Measurements from ENCODE around the gene OPRL1. TPM values are rescaled to one million over a fixed set of nuclear protein-coding genes. Genes with fewer than 3 reads are reported as not detected.

The OPRL1 gene
- total and polyA plus RNA-seq, 7 experiments from 2014 or later, result 0.18 to 6.1 (median 1.1) TPM

DNA sequence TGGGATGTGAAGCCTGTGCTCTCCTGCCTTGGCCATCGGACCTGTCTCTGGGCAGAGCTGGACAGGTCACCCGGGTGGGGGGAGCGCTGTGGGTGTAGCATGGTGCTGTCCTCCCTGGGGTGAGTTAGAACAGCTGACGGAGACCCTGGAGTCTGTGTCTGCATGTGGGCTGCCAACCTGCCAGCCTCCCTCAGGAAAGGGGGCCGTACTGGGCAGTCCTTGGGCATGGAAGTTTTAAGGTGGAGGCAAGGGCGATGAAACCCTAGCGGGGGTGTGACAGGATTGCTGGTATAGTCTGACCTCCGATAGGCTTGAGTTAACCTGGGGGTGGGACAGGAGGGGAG lies 32.9 kb upstream of the OPRL1 start:
- ChIA-PET CTCF (interaction anchor here (0.6 to 1.0 kb wide), 2 partner anchors 11 to 411 kb away, joined by 3 to 4 read pairs; no protein-coding TSS in a partner anchor), POLR2A (no interaction called here)
- no peaks in the 10 kb centered on the region for H3K9me3 Mint-ChIP-seq
- DNase-seq (no peak), ATAC-seq (no peak)
- H3K4me3 ChIP-seq (ENCODE audit: low read length), result no peak overlapping the region
- H3K4me3 Mint-ChIP-seq, result peak overlapping the region in 1 of 10 donors; percentile 62
- H3K27ac Mint-ChIP-seq, result peak overlapping the region in 2 of 9 donors; percentile 19 to 93
- H3K4me1 ChIP-seq (ENCODE audit: control insufficient read depth in 2 of 2, insufficient read depth in 2 of 2, low read length in 2 of 2), result peaks cover 0 to 8% of the 10 kb centered on the region in 2 donors
- H3K36me3 ChIP-seq (ENCODE audit: control insufficient read depth in 2 of 3, insufficient read depth in 3 of 3, low read length in 3 of 3), result peaks cover 0 to 3% (median 0%) of the 10 kb centered on the region in 3 experiments
- peaks cover 6 to 20% of the 10 kb centered on the region in 2 donors for H3K27me3 ChIP-seq (ENCODE audit: control insufficient read depth in 2 of 2, insufficient read depth in 2 of 2, low read length in 2 of 2)
- intact Hi-C loops (cut with micrococcal nuclease), result no loop called here
- H3K4me1 Mint-ChIP-seq, result peaks cover 18 to 27% (median 20%) of the 10 kb centered on the region in 7 donors
- no peaks in the 10 kb centered on the region for H3K9me3 ChIP-seq (ENCODE audit: control insufficient read depth in 2 of 3, low read length in 3 of 3)
- H3K36me3 Mint-ChIP-seq, result no peaks in the 10 kb centered on the region
- peaks cover 0 to 42% (median 9%) of the 10 kb centered on the region in 5 donors for H3K27me3 Mint-ChIP-seq
- no peak overlapping the region for H3K27ac ChIP-seq (ENCODE audit: low read depth, low read length)

DNA sequence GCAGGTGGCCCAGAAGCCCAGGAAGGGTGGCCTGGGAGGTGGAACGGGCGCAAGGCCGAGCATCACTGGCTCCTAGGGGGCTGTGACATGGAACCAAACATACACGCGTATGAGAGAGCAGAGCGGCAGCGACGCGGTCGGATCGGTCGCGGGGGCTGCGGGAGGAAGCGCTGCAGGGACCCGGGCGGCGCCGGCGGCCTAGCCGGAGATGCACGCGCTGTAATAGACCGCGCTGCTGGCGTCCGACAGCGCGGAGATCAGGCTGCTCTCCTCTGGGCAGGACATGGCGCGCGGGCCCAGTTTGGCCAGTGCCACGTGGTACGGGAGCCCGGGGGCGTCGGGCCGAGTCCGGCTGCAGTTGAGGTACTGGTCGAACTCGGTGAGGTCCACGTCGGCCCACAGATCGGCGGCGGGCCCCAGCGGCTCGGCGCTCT lies 31.9 kb upstream of the OPRL1 start:
- no peaks in the 10 kb centered on the region for H3K36me3 Mint-ChIP-seq
- H3K36me3 ChIP-seq (ENCODE audit: control insufficient read depth in 2 of 3, insufficient read depth in 3 of 3, low read length in 3 of 3), result no peaks in the 10 kb centered on the region
- H3K4me3 Mint-ChIP-seq, result peak overlapping the region in 5 of 10 donors; percentile 12 to 62 (median 36)
- peaks cover 16 to 27% (median 20%) of the 10 kb centered on the region in 7 donors for H3K4me1 Mint-ChIP-seq
- CTCF ChIA-PET, result no interaction called here
- no peak for ATAC-seq
- POLR2A ChIA-PET, result no interaction called here
- H3K4me3 ChIP-seq (ENCODE audit: low read length), result no peak overlapping the region
- peaks cover 6 to 22% of the 10 kb centered on the region in 2 donors for H3K27me3 ChIP-seq (ENCODE audit: control insufficient read depth in 2 of 2, insufficient read depth in 2 of 2, low read length in 2 of 2)
- no peak overlapping the region for H3K27ac ChIP-seq (ENCODE audit: low read depth, low read length)
- H3K4me1 ChIP-seq (ENCODE audit: control insufficient read depth in 2 of 2, insufficient read depth in 2 of 2, low read length in 2 of 2), result peaks cover 0 to 8% of the 10 kb centered on the region in 2 donors
- no peak overlapping the region for H3K27ac Mint-ChIP-seq
- no peaks in the 10 kb centered on the region for H3K9me3 Mint-ChIP-seq
- intact Hi-C loops (cut with micrococcal nuclease), result no loop called here
- DNase-seq, result no peak
- H3K27me3 Mint-ChIP-seq, result peaks cover 3 to 42% (median 9%) of the 10 kb centered on the region in 5 donors
- no peaks in the 10 kb centered on the region for H3K9me3 ChIP-seq (ENCODE audit: control insufficient read depth in 2 of 3, low read length in 3 of 3)

DNA sequence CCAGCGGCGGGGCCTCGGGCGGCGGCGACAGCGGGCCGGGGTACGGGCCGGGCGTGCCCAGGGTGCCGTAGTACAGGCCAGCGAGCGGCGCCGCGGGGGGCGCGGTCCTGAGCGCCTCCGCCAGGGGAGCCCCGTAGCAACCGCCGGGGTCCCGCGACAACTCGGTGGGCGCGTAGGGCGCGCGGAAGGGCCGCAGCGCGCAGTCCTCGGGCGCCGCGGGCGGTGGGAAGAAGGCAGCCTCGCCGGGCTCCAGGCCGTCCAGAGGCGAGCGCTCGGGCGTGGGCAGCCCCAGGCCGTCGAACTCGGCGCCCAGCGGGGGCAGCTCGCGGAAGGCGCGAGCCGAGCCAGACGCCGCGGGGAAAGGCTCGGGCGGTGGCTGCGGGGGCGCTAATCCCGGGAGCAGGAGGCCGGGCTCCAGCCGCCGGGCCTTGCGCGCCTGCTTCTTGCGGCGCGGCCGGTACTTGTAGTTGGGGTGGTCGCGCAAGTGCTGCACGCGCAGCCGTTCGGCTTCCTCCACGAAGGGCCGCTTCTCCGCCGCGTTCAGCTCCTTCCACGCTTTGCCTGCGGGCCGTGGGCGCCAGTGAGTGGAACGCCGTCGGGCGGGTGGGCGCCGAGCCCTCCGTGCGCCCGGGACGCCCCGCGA lies 31.4 kb upstream of the OPRL1 start:
- H3K9me3 Mint-ChIP-seq, result no peaks in the 10 kb centered on the region
- H3K4me1 Mint-ChIP-seq, result peaks cover 16 to 24% (median 19%) of the 10 kb centered on the region in 7 donors
- H3K27ac Mint-ChIP-seq, result no peak overlapping the region
- Histone ChIP-seq H3K27me3 (ENCODE audit: control insufficient read depth in 2 of 2, insufficient read depth in 2 of 2, low read length in 2 of 2) (peaks cover 6 to 22% of the 10 kb centered on the region in 2 donors), H3K36me3 (ENCODE audit: control insufficient read depth in 2 of 3, insufficient read depth in 3 of 3, low read length in 3 of 3) (no peaks in the 10 kb centered on the region), H3K27ac (ENCODE audit: low read depth, low read length) (no peak overlapping the region), H3K4me3 (ENCODE audit: low read length) (no peak overlapping the region), H3K9me3 (ENCODE audit: control insufficient read depth in 2 of 3, low read length in 3 of 3) (no peaks in the 10 kb centered on the region), H3K4me1 (ENCODE audit: control insufficient read depth in 2 of 2, insufficient read depth in 2 of 2, low read length in 2 of 2) (peaks cover 0 to 8% of the 10 kb centered on the region in 2 donors)
- H3K4me3 Mint-ChIP-seq, result peak overlapping the region in 2 of 10 donors; percentile 46 to 78
- no peak for ATAC-seq
- intact Hi-C loops (cut with micrococcal nuclease), result loop anchor here in 1 of 2 donors (1.0 kb wide), 1 partner anchor 9 kb away; no protein-coding TSS in a partner anchor
- no peaks in the 10 kb centered on the region for H3K36me3 Mint-ChIP-seq
- ChIA-PET POLR2A (no interaction called here), CTCF (no interaction called here)
- no peak for DNase-seq
- peaks cover 6 to 45% (median 14%) of the 10 kb centered on the region in 5 donors for H3K27me3 Mint-ChIP-seq

DNA sequence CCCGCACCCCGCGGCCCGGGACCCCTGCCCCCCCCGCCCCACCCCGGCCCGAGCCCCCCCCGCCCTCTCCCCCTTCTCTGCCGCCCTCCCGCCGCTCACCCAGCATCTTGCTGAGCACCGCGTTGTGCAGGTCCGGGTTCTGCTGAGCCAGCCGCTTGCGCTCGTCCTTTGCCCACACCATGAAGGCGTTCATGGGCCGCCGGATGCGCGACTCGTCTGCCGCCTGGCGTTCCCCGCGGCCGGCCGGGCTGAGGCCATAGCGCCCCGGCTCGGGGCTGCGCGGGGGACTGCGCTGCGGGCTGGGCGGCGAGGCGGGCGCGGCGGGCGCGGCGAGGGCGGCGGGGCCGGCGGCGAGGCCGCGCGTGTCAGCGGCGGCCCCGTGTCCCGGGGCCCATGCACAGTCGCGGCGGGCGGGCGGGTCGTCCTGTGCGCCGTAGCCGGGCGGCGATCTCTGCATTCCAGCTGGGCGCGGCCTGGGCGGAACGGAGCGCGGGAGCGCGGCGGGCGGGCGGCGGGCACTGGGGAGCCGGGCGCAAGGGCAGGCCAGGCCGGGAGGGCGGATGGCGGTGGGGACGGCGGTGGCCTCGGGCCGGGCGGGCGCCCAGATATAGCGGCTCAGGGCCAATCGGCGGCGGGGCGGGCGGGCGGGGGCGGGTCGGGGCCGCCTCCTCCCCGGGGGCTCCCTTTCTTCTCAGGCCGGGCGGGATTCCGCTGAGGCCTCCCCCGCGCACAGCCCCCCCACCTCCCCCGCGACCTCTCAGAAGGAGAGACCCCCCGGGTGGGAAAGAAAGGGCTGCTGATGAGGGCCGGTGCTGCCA lies 30.6 kb upstream of the OPRL1 start, which contains the start of gene SOX18:
TSS of gene SOX18 (minus strand) at position 580 of the 818 bp plus-strand sequence. CDS start at position 457, 123 bp downstream.
- Mint-ChIP-seq H3K27ac (no peak within 1 kb of the TSS), H3K36me3 (no peaks in the 10 kb centered on the region), H3K4me3 (peak within 1 kb of the TSS in 7 of 10 donors; percentile 46 to 82 (median 61)), H3K27me3 (peaks cover 6 to 45% (median 17%) of the 10 kb centered on the region in 5 donors), H3K9me3 (no peaks in the 10 kb centered on the region), H3K4me1 (peaks cover 13 to 19% (median 16%) of the 10 kb centered on the region in 7 donors)
- H3K9me3 ChIP-seq (ENCODE audit: control insufficient read depth in 2 of 3, low read length in 3 of 3), result no peaks in the 10 kb centered on the region
- H3K27ac ChIP-seq (ENCODE audit: low read depth, low read length), result no peak within 1 kb of the TSS
- ChIA-PET POLR2A (no interaction called here), CTCF (no interaction called here)
- no peaks in the 10 kb centered on the region for H3K36me3 ChIP-seq (ENCODE audit: control insufficient read depth in 2 of 3, insufficient read depth in 3 of 3, low read length in 3 of 3)
- peaks cover 0 to 8% of the 10 kb centered on the region in 2 donors for H3K4me1 ChIP-seq (ENCODE audit: control insufficient read depth in 2 of 2, insufficient read depth in 2 of 2, low read length in 2 of 2)
- H3K27me3 ChIP-seq (ENCODE audit: control insufficient read depth in 2 of 2, insufficient read depth in 2 of 2, low read length in 2 of 2), result peaks cover 6 to 22% of the 10 kb centered on the region in 2 donors
- DNase-seq (no peak), ATAC-seq (peak; percentile 49)
- H3K4me3 ChIP-seq (ENCODE audit: low read length), result no peak within 1 kb of the TSS
- intact Hi-C loops (cut with micrococcal nuclease), result loop anchor here in 1 of 2 donors (1.0 kb wide), 1 partner anchor 8 kb away; no protein-coding TSS in a partner anchor

DNA sequence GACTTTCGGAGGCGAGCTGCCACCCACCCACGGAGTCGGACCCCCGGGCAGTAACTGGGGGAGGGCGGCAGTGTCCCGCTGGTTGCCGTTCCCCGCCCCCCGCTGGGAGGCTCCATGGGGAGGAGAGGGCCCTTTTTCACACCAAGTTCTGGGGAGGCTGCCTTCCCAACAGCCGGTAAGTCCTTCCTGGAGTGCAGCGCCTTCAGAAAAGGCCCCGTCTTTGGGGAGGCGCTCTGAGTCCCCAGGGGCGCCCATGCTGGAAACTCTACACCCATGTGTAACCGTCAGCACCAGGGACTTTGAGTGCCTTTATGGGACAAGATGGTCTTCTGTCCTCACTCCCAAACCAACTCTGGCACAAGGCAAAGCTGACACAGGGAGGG lies 30.0 kb upstream of the OPRL1 start:
- CTCF ChIA-PET, result no interaction called here
- no peaks in the 10 kb centered on the region for H3K36me3 ChIP-seq (ENCODE audit: control insufficient read depth in 2 of 3, insufficient read depth in 3 of 3, low read length in 3 of 3)
- peaks cover 6 to 22% of the 10 kb centered on the region in 2 donors for H3K27me3 ChIP-seq (ENCODE audit: control insufficient read depth in 2 of 2, insufficient read depth in 2 of 2, low read length in 2 of 2)
- peaks cover 0 to 8% of the 10 kb centered on the region in 2 donors for H3K4me1 ChIP-seq (ENCODE audit: control insufficient read depth in 2 of 2, insufficient read depth in 2 of 2, low read length in 2 of 2)
- no peaks in the 10 kb centered on the region for H3K9me3 ChIP-seq (ENCODE audit: control insufficient read depth in 2 of 3, low read length in 3 of 3)
- Mint-ChIP-seq H3K4me3 (peak overlapping the region in 5 of 10 donors; percentile 37 to 75 (median 51)), H3K27me3 (peaks cover 6 to 43% (median 17%) of the 10 kb centered on the region in 5 donors), H3K9me3 (no peaks in the 10 kb centered on the region), H3K27ac (no peak overlapping the region), H3K36me3 (no peaks in the 10 kb centered on the region), H3K4me1 (peaks cover 8 to 19% (median 12%) of the 10 kb centered on the region in 7 donors)
- no peak overlapping the region for H3K27ac ChIP-seq (ENCODE audit: low read depth, low read length)
- POLR2A ChIA-PET, result interaction anchor here (0.7 kb wide), 1 partner anchor 68 kb away, joined by 3 read pairs; no protein-coding TSS in a partner anchor
- intact Hi-C loops (cut with micrococcal nuclease), result loop anchor here in 1 of 2 donors (1.0 kb wide), 1 partner anchor 7 kb away; no protein-coding TSS in a partner anchor
- DNase-seq, result no peak
- ATAC-seq, result no peak
- H3K4me3 ChIP-seq (ENCODE audit: low read length), result no peak overlapping the region

DNA sequence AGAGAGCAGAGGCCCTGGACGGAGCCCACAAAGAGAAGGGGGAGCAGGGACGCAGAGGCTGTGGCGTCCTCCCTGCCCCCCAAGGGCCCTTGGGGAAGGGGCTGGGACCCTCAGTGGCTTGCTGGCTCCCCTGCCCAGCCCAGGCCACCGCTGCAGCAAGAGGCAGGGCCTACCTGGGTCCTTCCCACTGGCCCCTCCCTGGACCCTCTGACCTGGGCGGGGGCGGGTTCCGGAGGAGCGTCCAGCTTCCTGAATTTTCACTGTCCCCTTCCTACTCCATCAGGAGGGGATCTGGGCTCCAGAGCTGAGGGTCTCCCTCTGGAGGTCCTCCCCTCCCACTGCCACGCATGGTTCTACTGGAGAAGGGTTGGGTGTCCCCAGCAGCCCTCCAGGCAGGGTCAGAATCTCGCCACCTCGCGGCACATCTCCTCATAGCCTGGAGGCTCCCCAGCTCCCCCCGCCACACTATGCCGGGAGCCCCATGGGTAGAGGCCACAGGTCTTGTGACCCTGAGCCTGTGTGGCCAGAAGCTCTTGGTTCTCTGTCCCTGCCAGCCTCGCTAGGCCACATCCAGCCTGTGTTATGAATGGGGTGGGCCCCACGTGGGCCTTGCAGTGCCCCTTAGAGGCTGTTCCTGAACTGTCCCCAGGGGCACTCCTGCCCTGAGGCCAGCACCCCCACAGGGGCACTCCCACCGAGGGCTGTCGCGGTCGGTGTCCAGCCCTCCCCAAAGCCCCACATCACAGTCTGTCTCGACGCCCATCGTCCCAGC lies 29.4 kb upstream of the OPRL1 start:
- Mint-ChIP-seq H3K27me3 (peaks cover 6 to 43% (median 17%) of the 10 kb centered on the region in 5 donors), H3K27ac (peak overlapping the region in 1 of 9 donors; percentile 31), H3K9me3 (no peaks in the 10 kb centered on the region), H3K4me3 (peak overlapping the region in 4 of 10 donors; percentile 17 to 75 (median 52)), H3K4me1 (peaks cover 8 to 21% (median 12%) of the 10 kb centered on the region in 7 donors), H3K36me3 (no peaks in the 10 kb centered on the region)
- CTCF ChIA-PET, result no interaction called here
- DNase-seq (no peak), ATAC-seq (no peak)
- no peak overlapping the region for H3K4me3 ChIP-seq (ENCODE audit: low read length)
- no peaks in the 10 kb centered on the region for H3K36me3 ChIP-seq (ENCODE audit: control insufficient read depth in 2 of 3, insufficient read depth in 3 of 3, low read length in 3 of 3)
- peaks cover 6 to 22% of the 10 kb centered on the region in 2 donors for H3K27me3 ChIP-seq (ENCODE audit: control insufficient read depth in 2 of 2, insufficient read depth in 2 of 2, low read length in 2 of 2)
- H3K9me3 ChIP-seq (ENCODE audit: control insufficient read depth in 2 of 3, low read length in 3 of 3), result no peaks in the 10 kb centered on the region
- H3K4me1 ChIP-seq (ENCODE audit: control insufficient read depth in 2 of 2, insufficient read depth in 2 of 2, low read length in 2 of 2), result peaks cover 0 to 8% of the 10 kb centered on the region in 2 donors
- H3K27ac ChIP-seq (ENCODE audit: low read depth, low read length), result no peak overlapping the region
- intact Hi-C loops (cut with micrococcal nuclease), result no loop called here
- POLR2A ChIA-PET, result interaction anchor here (0.6 to 0.7 kb wide), 2 partner anchors 63 to 69 kb away, joined by 3 read pairs; no protein-coding TSS in a partner anchor
